GM18511 (cell line): ENCODE measurements around the gene ACTR1B.
"Not testable (repeated sequence)": the region's sequence is repeated elsewhere in the genome, so short reads cannot be mapped to it uniquely, and the experiment has no call there.

Source experiments
- ATAC-seq: cut with Tn5 transposase; IDR thresholded peaks from one replicate; pipeline ENCODE4 v1.9.1; 2021; ENCODE audit warnings: mild to moderate bottlenecking, moderate library complexity; ENCODE audit not compliant: unreplicated experiment

Gene ACTR1B

DNA sequence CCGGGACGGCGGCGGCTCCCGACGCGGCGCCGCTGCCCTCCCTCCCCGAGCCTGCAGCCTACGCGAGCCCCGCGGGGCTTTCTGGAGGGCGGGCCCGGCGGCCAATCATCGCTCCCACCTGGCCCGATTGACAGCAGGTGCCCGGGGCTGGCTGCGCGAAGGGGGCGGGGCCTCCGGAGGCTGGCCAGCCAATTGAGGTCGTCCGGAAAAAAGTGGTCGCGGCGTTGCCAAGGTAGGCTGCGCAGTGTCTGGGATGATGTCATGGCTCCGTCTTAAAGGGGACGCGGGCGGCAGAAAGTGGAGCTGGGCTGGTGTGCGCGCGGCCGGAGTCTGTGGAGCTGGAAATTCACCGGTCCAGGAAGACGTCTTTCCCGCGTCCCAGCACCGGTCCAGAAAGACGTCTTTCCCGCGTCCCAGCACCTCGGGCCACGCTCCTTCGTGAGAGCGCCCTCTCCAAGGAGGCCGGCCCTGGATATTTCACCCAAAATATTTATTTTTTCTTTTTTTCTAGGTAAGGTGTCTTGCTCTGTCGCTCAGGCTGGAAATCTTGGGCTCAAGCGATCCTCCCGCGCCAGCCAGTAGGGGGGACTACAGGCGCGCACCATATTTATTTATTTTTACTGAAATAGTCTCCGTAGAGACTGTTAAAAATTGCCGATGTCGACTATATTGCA, at the start of gene ACTR1B:
Gene ACTR1B (minus strand): TSS at position 83 of the 674 bp plus-strand sequence. CDS start 154 bp downstream, outside the sequence.
- ATAC-seq = peak; percentile 90

DNA sequence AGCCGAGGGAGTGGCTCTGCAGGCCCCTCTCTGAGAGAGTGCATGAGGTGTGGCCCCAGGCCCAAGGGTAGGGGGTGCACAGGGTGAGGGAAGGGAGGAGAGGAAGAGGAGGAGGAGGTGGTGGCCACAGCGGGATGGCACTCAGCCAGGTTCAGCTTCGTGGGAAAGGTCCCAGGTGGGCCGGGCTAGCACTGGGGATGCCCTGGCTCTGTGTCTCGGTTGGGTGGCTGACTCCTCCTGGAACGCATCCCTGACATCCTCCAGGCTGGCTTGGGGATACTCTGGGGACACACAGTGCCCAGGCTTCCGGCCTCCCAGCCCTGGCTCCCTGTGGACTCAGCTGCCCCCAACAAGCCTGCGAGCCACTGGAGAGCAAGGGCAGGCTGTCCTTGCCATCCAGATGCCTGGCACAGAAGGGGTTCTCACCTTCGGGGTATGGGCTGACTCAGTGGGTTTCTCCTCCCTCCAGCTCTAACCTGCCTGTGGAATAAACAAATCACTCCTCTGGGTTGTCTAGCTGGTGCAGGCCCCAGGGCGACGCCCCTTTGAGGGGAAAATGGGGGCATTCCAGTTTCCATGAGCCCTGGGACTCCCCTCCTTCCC, 49.0 kb upstream of the ACTR1B start:
- ATAC-seq = no peak

DNA sequence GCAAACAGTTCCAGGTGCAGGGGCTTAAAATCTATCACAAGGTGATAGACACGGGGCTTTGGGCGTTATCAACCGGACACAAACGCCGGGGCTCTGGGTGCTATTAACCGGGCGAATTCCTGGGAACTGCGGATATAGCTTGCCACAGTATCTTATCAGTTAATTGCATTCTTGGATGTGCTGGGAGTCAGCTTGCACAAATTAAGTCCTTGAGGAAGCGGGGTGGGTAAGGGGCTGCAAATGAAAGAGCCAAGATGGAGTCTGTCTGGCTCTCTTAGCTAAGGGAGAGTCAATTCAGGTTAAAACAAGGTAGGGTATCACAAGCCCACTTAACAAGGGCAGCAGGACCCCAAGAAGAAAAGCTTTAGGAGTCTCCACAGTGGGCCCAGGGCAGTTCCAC, 48.3 kb upstream of the ACTR1B start:
- not testable (repeated sequence) for ATAC-seq

DNA sequence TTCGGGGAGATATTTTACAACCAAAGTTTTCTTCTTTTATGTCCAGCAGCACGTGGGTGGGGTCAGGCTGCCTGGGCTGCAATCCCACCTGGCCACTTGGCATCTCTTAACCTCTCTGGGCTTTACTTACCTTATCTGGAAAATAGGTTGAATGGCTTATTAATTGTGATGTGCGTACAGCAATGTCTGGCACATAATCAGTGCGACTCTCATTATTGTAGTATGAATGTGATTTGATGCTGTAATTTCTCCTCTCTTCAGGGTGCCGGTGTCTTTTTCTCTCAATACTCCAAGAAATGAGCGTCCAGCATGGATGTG, 47.5 kb upstream of the ACTR1B start:
- ATAC-seq = no peak

DNA sequence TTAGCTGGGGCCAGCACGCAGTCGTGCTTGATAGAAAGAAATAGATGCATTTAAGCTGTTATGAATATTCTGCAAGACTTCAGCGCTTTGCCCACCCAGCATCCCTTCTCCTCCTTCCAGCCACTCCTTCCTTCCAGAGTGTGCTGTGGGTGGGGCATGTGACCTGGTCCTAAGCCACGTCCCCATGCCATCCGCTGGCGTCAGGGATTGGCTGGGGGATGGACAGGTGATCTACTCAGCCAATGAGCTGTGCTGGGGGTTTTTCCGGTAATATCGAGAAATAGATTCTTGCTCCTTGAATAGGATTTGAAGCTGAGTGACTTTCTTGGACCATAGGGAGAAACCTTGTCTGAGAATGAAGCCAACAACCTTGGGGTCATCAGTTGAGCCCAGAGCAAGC, 44.8 kb upstream of the ACTR1B start:
- ATAC-seq = no peak

DNA sequence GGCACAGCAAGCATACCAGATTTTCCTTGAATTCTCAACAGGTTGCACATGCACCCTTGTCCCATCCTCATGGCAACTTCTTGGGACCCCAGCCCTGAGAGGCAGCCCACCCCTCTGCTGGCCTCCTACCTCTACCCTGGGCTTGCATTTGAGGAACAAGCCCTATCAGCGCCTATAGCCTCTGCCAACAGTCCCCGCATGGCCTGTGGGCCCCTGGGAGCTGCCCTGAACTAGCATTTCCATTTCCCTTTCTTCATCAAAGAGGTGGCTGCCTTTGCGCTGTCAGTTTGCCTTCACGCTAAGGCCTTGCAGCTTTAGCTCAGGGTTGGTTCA, 44.2 kb upstream of the ACTR1B start:
- ATAC-seq = no peak

DNA sequence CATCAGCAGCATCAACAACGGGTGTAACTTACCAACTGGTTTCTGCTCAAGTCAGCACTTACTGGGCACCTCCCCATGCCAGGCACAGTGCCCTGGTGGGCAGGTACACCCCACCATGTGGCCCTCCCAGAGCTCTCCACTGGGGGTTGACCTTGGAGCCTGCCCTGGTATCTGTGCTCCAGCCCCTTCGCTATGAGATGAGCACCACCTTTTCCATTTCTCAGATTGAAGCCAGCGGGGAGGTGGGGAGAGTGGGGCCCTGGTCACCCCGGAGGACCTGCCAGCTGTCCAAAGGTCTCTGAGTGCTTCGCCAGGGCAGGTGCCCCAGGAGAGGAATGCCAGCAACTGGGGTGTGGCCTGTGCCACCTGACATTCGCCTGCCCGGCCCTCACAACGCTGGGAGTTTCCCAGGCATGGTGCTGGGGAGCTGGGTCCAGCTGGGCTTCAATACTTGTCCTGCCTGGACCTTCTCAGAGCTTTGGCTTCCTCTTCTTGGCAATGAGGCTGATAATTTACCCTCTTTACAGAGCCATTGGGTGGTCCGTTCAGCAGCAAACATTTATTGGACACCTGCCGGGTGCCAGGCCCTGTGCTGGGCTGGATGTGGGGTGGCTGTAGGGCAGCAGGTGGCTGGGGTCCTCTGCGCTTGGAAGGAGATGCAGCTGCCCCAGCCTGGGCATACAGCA, 43.7 kb upstream of the ACTR1B start:
- no peak for ATAC-seq

DNA sequence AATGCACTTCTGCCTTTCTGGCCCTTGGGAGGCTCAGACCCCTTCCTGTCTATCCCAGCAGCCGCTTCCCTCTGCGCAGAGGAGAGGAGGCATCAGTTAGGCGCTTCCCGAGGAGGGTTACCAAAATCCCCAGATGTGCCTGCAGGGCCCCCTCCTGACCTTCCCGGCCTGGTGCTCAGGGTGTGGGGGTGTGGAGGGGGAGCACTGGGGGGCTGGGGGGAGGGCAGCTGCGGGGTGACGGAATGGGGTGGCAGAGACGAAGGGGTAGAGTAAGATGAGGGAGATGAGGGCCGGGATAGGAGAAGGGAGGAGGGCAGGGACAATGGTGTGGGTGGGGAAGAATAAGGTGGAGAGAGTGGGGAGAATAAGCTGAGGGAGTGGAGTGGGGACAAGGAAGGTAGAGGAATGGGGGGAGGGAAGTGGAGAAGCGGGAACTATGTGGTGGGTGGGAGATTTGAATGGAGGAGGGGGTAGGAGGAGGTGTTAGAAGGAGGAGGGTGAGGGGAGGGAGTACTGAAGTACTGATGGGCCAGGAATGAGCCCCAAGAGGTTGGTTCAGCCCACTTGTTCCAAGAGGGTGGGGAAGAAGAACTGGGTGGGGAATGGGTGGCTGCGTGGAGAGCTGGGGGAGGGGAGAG, 43.0 kb upstream of the ACTR1B start:
- no peak for ATAC-seq

DNA sequence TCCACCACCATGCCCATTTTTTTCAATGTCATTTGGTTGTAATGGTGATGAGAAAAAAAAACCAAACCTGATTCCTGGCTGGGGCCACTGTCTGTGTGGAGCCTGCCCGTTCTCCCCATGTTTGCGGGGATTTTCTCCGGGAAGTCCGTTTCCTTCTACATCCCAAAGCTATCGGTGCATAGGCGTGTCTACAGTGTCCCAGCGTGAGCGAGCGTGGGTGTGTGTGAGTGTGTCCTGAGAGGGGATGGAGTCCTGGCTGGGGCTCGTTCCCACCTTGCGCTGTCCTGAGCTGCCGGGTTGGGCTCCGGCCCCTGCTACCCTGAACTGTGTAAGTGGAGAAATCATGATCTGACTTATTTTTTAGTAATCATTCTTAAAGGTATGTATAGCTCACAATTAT, 42.3 kb upstream of the ACTR1B start:
- no peak for ATAC-seq

DNA sequence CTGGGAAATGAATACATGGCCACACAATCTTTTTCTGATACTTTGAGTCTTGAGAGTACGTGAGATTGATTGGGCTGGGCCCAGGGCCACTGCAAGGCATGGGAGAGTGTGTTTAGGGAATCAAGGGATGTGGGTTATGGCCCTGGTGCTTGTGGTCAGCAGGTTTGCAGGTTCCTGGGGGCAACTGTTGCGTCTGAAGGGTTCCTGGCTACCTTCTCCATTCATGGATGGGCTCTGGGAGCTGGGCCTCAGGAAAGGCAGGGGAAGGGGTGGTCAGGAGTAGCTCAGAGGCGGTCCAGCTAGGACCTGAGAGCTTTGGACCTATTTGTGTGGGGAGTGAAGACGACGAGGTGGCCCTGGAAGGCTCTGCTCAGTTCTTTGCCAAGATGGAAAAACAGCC, 41.1 kb upstream of the ACTR1B start:
- ATAC-seq = no peak

DNA sequence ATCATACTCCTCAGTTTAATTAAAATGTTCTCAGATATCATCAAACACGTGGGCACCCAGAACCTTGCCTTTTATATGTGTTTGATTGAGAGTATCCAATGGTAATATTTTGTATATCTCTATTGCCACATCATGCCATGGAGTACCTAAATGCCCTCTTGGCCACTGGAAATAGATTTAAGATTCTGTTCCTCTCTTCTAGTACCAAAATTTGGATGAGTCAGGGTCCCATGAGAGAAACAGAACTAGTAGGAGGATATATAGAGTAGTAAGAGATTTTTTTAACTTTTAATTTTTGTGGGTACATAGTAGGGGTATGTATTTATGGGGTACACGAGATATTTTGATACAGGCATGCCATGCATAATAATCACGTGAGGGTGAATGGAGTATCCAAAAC, 39.9 kb upstream of the ACTR1B start:
- ATAC-seq = no peak

DNA sequence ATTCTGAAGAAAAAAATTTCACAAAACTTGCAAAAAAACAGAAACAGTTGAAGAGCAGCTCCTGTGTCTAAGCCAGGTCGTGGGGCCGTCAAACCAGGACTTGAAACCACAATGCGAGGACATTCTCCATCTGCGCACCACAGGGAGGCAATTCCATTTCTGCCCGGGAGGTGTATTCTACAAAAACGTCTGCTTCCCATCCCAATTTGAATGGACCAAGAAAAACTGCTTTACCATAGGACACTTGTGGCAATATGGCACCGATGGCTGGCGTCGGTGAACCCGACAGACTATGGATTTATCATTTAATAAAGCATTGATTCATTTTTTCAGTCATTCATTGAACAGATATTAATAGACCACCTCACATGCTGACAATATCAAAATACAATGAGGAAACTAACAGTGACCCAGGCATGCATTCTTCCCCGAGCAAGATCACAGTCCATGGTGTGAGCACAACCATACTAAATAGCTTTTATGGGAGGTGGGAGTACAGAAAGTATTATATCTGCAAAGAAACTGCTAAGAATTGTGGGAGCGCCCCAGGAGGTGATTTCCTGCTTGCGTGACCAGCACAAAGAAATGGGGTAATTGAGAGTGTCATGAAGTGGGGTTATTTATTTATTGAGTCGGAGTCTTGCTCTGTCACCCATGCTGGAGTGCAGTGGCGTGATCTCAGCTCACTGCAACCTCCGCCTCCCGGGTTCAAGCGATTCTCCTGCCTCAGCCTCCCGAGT, 39.1 kb upstream of the ACTR1B start:
- no peak for ATAC-seq

DNA sequence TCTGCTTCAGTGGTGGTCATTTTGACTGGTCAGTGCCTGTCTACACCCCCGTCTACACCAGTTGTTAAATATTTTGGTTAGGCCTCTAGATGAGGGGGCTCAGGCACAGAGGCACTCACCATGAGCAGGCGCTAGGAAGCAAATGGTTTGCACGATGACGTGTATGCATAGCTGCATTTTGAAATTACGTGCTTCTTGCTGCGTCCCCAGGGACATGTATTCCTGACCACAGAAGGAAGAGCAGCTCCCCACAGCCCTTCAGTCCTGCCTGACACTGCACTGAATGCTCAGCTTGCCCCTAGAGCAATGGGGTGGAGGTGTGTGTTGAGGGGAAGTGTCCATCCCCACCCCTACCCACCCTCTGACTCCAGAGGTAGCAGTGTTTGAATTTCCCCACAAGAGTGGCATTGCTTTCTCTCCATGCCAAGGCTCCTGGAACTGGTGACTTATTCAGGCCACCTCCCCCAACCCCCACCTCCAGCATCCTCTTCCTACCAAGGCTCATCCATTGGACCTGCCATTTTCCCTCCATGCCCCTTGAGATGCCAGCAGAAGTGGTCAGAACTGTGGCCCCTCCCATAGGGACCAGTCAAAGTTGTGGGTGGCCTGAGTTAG, 38.1 kb upstream of the ACTR1B start:
- no peak for ATAC-seq

DNA sequence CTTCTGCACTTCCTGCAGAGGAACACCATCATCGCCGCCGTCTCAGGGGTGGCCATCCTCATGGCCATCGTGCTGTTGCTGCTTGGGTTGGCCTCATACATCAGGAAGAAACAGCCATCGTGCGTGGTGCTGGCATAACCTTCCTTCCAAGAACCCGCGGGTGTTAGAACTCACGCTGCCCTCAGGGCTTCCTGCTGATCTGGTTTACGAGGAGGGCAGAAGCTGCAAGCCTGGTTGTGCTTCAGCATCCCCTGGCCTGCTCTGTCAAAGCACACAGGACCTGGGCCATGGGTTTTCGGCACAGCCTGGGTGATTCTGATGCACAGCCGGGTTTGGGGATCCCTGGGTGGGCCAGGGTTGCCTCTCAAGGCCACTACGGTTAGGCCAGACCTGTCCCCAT, 37.3 kb upstream of the ACTR1B start:
- ATAC-seq = no peak

DNA sequence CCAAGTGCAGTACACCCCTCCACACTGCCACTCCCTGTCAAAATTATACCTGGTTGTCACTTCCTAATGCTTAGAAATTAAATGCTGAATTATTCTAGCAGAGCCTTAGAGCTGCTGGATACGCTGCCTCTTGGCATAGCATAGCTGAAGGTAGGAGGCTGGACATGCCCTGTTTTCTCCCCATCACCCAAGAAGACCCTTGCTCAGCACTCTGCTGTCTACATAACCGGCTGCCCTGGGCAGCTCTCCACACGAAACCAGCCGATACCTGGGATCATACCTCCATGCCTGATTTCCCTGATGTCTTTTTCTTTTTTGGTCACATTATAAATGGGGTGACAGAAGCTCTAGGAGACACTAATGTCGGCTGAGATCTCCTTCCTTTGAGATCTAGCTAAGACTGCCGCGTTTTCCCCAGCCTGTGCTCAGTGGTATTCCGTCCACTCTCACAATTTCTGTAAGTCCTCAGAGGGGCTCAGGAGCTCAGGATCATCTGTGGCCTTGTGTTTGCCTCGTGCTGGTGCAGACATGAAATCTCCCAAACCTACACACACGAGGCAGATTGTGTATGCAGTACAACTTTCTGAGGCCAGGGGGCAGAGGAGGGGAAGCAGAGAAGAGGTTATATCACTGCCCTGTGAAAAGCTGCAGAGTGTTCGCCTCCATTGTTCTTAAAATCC, 36.1 kb upstream of the ACTR1B start:
- peak; percentile 64 for ATAC-seq

DNA sequence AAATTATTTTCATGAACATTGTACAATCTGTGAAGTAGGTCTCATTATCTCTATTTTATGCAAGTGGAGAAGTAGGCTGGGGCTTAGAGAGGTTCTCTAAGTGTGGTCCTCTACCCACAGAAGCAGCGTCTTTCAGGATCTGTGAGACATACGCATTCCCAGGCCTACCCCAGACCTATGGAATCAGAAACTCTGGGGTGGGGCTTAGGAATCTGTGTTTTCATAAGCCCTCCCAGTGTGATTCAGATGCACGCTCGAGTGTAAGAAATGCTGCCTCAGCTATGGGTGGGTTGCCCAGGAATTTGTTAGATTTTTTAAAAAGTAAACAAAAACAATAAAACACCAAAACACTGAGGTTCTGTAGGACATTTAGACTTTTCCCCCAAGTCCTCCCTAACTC, 34.7 kb upstream of the ACTR1B start:
- ATAC-seq = no peak

DNA sequence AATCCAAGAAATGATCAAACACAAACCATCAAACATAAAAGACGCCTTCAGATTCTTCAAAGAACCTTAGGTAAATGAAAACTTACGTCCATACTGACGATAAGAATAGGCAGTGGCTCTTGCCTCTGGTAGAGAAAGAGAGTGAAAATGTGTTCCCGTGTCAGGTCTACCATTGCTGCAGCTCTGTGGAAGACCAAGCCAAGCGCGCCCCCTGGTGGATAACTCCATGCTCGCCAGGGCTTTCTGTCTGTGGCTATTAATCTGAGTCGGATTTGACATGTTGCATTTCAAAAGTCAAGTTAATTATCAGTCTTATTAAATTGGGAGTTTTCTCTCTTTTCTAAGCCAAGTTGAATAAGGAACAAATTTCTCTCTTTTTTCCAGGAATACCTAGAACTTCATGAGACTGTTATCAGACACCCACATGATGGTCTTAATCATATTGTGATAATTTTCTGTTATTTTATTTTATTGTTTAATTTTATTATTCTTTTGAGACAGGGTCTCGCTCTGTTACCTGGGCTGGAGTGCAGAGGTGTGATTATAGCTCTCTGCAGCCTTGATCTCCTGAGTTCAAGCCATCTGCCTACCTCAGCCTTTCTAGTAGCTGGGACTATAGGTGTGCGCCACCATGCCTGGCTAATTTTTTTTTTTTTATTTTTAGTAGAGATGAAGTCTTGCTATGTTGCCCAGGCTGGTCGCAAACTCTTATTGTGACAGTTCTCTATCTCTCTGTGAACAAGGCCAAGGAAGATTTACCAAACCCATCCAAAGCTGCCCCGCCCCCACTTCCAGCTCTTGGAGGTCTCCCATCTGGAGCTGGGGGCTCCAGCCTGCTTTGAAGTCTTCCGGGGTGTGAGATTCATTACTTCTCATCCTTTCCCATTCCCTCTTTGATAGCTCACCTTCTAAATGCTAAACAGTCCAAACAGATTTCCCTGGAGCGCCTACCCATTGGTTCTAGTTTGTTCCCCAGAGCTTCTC, 33.7 kb upstream of the ACTR1B start:
- peak; percentile 63 for ATAC-seq

DNA sequence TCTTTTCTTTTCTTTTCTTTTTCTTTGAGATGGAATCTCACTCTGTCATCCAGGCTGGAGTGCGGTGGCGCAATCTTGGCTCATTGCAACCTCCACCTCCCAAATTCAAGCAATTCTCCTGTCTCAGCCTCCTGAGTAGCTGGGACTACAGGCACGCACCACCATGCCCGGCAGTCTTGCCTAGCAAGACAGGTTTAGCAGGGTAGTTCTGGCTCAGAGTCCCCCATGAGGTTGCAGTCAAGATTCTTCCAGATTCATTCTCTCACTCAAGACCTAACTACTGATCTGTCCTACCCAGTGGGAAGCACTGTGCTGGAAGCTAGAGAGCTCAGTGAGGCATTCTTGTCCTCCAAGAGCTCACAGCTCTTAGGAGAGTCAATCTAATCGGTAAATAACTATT, 31.9 kb upstream of the ACTR1B start:
- ATAC-seq = no peak

DNA sequence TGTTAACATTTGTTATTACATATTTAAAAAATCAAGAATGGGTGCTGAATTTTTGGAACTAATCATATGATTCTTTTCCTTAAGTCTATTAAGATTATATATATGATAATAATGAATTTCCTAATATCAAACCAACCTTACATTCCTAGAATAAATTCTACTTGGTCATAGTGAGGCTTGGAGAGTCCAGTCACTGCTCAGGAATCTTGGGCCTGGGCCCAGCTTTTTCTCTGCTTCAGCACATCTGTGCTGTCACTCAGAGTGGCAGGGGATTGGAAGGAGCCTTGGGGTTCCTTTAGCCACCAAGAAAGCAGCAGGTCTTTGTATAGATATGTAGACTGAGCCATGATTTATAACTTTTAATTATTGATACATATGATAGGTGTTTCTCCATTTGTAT, 29.6 kb upstream of the ACTR1B start:
- ATAC-seq = no peak
